Kidney (tissue), 14 donors: ENCODE data around the gene AGRN. TPM values are rescaled to one million over a fixed set of nuclear protein-coding genes. Genes with fewer than 3 reads are reported as not detected.

Experiments used
- DNase-seq, 5 donors: peaks; one replicate each; pipeline ENCODE4 v3.0.0-alpha.2; 2013 to 2020
- FAIRE-seq: peaks from 2 replicates; lab custom pipeline; 2012; peaks lifted over from hg19 to GRCh38; lab: Jason Lieb, UNC
- H3K27ac ChIP-seq, 2 donors: one replicate each; pipeline ENCODE4 v1.7.0; 2013; ENCODE audit warnings: low read depth in 2 of 2, low read length in 2 of 2, inconsistent platforms in 1 of 2
- H3K27me3 ChIP-seq: one replicate; pipeline ENCODE4 v1.7.1; 2013; ENCODE audit warnings: low read length, inconsistent platforms; ENCODE audit not compliant: control insufficient read depth, insufficient read depth
- H3K36me3 ChIP-seq, 3 donors: one replicate each; pipeline versions ENCODE4 v1.7.0 to v1.7.1; 2013; ENCODE audit warnings: low read length in 3 of 3, control low read depth in 1 of 3, inconsistent platforms in 1 of 3; ENCODE audit not compliant: insufficient read depth in 3 of 3, control insufficient read depth in 2 of 3
- H3K4me1 ChIP-seq, 3 donors: one replicate each; pipeline versions ENCODE4 v1.7.0 to v1.7.1; 2013; ENCODE audit warnings: low read length in 3 of 3, inconsistent platforms in 1 of 3, low read depth in 1 of 3; ENCODE audit not compliant: control insufficient read depth in 2 of 3, insufficient read depth in 2 of 3
- H3K4me3 ChIP-seq, 3 donors: one replicate each; pipeline versions ENCODE4 v1.7.0 to v1.8.1; 2013; ENCODE audit warnings: low read length in 3 of 3, control low read depth in 1 of 3, inconsistent platforms in 1 of 3
- H3K9ac ChIP-seq, 3 donors: one replicate each; pipeline versions ENCODE4 v1.7.0 to v1.7.1; 2013; ENCODE audit warnings: low read length in 3 of 3, control low read depth in 1 of 3, inconsistent platforms in 1 of 3
- H3K9me3 ChIP-seq, 3 donors: one replicate each; pipeline versions ENCODE4 v1.7.0 to v1.7.1; 2013; ENCODE audit warnings: low read length in 3 of 3, control low read depth in 1 of 3, inconsistent platforms in 1 of 3; ENCODE audit not compliant: control insufficient read depth in 2 of 3, insufficient read depth in 1 of 3
- CTCF ChIP-seq: IDR thresholded peaks from 3 replicates; pipeline ENCODE4 v1.5.1; 2012; ENCODE audit warnings: mild to moderate bottlenecking, moderate library complexity, borderline replicate concordance; ENCODE audit not compliant: insufficient read depth; ENCODE audit errors: extremely low read depth
- intact Hi-C: fragments of 100-400 bp; cut with DNase I; formaldehyde crosslinking; loops from one replicate; pipeline ENCODE4 v1.11.1; 2022
- polyA plus RNA-seq: library from polyadenylated mRNA; stranded (reverse); fragments of 350-450 nt; fragmentation: Illumina TruSeq; extraction: RNeasy Lipid Tissue Mini Kit (QIAGEN cat#74804); gene quantifications from one replicate; pipeline ENCODE4 v1.2.3, GENCODE V29; 2014; ENCODE audit warnings: low read depth, low replicate concordance; ENCODE audit not compliant: insufficient read depth
- total RNA-seq: library from RNA; stranded (reverse); fragmentation: NEBNext Ultra II Directional; extraction: Animal tissue kit (Norgen Biotek cat#: 25700); gene quantifications from one replicate; pipeline ENCODE4 v1.2.1, GENCODE V29; 2021
- donor health status: control.
- donor health status: control.
- donor health status: control.
- donor health status: control.
- donor health status: control.
- donor health status: DM: yes; HTN: yes; CAD: no.
- donor health status: Normal renal cell carcinoma (clear cell type).

The AGRN gene
- total and polyA plus RNA-seq, 2 donors from 2014 or later: 78.5 to 261 TPM

DNA sequence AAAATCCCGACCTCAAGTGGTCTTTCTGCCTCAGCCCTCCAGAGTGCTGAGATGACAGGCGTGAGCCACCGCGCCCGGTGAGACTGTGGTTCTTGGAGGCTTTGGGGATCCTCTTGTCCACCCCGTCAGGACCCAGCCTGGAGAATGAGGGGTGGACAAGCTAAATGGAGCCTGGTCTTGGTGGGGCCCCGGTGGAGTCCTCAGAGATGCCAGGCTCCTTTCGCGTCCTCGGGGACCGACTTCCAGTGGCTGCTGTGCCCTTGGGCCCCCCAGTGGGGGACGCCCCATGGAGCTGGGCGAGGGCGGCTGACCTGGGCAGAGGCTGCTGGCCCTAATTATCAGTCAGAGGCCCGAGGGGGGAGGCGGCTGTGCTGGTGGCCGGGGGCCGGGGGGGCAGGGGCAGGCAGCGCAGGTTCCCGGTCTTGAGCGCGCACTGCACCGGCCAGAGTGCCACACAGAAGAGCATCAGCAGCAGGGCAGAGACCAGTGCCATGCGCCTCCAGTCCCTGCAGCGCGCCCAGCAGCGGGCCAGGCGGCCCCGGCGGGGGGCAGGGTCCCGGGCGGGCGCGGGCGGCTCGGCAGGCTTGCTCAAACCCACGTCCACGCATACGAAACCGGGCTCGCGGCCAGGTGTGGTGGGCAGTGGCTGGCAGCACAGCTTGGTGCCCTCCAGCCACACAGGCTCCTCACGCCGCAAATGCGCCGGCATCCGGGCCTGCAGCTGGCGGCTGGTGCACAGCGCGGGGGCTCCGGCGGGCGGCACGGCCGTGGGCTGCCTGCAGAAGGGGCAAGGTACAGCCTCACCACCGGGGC lies 51.8 kb downstream of the AGRN start:
- Histone ChIP-seq H3K27me3 (no peaks in the 10 kb centered on the region), H3K4me1 (peaks cover 0 to 4% (median 0%) of the 10 kb centered on the region in 3 donors), H3K27ac (no peak overlapping the region), H3K9ac (no peak overlapping the region), H3K4me3 (no peak overlapping the region), H3K9me3 (no peaks in the 10 kb centered on the region), H3K36me3 (no peaks in the 10 kb centered on the region)
- DNase-seq (no peak), FAIRE-seq (no peak)
- intact Hi-C loops: no loop called here
- TF ChIP-seq CTCF: no peak

GRCh38 chr1:1072299-1072848 lies 52.5 kb downstream of the AGRN start:
- DNase-seq (no peak), FAIRE-seq (no peak)
- H3K36me3 ChIP-seq: no peaks in the 10 kb centered on the region
- intact Hi-C loops: no loop called here
- H3K27ac ChIP-seq: no peak overlapping the region
- H3K4me1 ChIP-seq: peaks cover 0 to 4% (median 0%) of the 10 kb centered on the region in 3 donors
- no peaks in the 10 kb centered on the region for H3K9me3 ChIP-seq
- H3K27me3 ChIP-seq: no peaks in the 10 kb centered on the region
- no peak for TF ChIP-seq CTCF
- no peak overlapping the region for H3K9ac ChIP-seq
- H3K4me3 ChIP-seq: no peak overlapping the region

- Histone ChIP-seq H3K27me3 (no peaks in the 10 kb centered on the region), H3K4me1 (no peaks in the 10 kb centered on the region), H3K4me3 (no peak overlapping the region), H3K27ac (no peak overlapping the region), H3K9ac (no peak overlapping the region), H3K36me3 (no peaks in the 10 kb centered on the region), H3K9me3 (no peaks in the 10 kb centered on the region)
- no peak for DNase-seq
- intact Hi-C loops: no loop called here
- FAIRE-seq: no peak
- TF ChIP-seq CTCF: no peak
Measured at GRCh38 chr1:1072849-1073742, 53.2 kb downstream of the AGRN start.
